GM18499 (cell line): ENCODE measurements around the gene SLC25A26.

Source experiments
- ATAC-seq: cut with Tn5 transposase; IDR thresholded peaks from one replicate; pipeline ENCODE4 v1.9.1; 2021; ENCODE audit warnings: moderate number of reproducible peaks; ENCODE audit not compliant: insufficient read depth, unreplicated experiment

The SLC25A26 gene

GRCh38 chr3:66423791-66424190 is 203.0 kb downstream of the SLC25A26 start:
- ATAC-seq: no peak

GRCh38 chr3:66425032-66425431 is 204.2 kb downstream of the SLC25A26 start:
- no peak for ATAC-seq

GRCh38 chr3:66425576-66426114 is 204.8 kb downstream of the SLC25A26 start:
- ATAC-seq: no peak

GRCh38 chr3:66426135-66426534 is 205.3 kb downstream of the SLC25A26 start:
- ATAC-seq: no peak

- ATAC-seq: no peak
Observed at GRCh38 chr3:66427352-66427751, 206.6 kb downstream of the SLC25A26 start.

GRCh38 chr3:66427951-66428474 is 207.2 kb downstream of the SLC25A26 start:
- no peak for ATAC-seq
